ENCODE results near the gene AK8.

The AK8 gene

GRCh38 chr9:132861666-132862065 lies 16.4 kb downstream of the AK8 start:
- in situ Hi-C loops (cut with MboI; ENCODE audit: low sequenced_read_pairs), result no loop called here

- in situ Hi-C loops (cut with MboI; ENCODE audit: low sequenced_read_pairs), result no loop called here
Observed at GRCh38 chr9:132858751-132859150, 19.3 kb downstream of the AK8 start.

GRCh38 chr9:132857616-132858342 lies 20.3 kb downstream of the AK8 start:
- in situ Hi-C loops (cut with MboI; ENCODE audit: low sequenced_read_pairs), result no loop called here

GRCh38 chr9:132857031-132857430 lies 21.1 kb downstream of the AK8 start:
- in situ Hi-C loops (cut with MboI; ENCODE audit: low sequenced_read_pairs), result no loop called here

- in situ Hi-C loops (cut with MboI; ENCODE audit: low sequenced_read_pairs), result no loop called here
Observed at GRCh38 chr9:132855904-132856303, 22.2 kb downstream of the AK8 start.

- in situ Hi-C loops (cut with MboI; ENCODE audit: low sequenced_read_pairs), result no loop called here
Observed at GRCh38 chr9:132854832-132855231, 23.3 kb downstream of the AK8 start.

- in situ Hi-C loops (cut with MboI; ENCODE audit: low sequenced_read_pairs), result no loop called here
Observed at GRCh38 chr9:132853482-132853881, 24.6 kb downstream of the AK8 start.

- in situ Hi-C loops (cut with MboI; ENCODE audit: low sequenced_read_pairs), result no loop called here
Observed at GRCh38 chr9:132849185-132849706, 28.8 kb downstream of the AK8 start.

- in situ Hi-C loops (cut with MboI; ENCODE audit: low sequenced_read_pairs), result no loop called here
Observed at GRCh38 chr9:132846918-132847515, 31.1 kb downstream of the AK8 start.

GRCh38 chr9:132846109-132846917 lies 31.8 kb downstream of the AK8 start:
- in situ Hi-C loops (cut with MboI; ENCODE audit: low sequenced_read_pairs), result no loop called here

GRCh38 chr9:132842124-132843044 lies 35.7 kb downstream of the AK8 start:
- in situ Hi-C loops (cut with MboI; ENCODE audit: low sequenced_read_pairs), result no loop called here

GRCh38 chr9:132840980-132841379 lies 37.1 kb downstream of the AK8 start:
- in situ Hi-C loops (cut with MboI; ENCODE audit: low sequenced_read_pairs), result no loop called here

- in situ Hi-C loops (cut with MboI; ENCODE audit: low sequenced_read_pairs), result no loop called here
Observed at GRCh38 chr9:132838291-132838690, 39.8 kb downstream of the AK8 start.

GRCh38 chr9:132837501-132838286 lies 40.4 kb downstream of the AK8 start:
- in situ Hi-C loops (cut with MboI; ENCODE audit: low sequenced_read_pairs), result no loop called here

GRCh38 chr9:132834343-132834742 lies 43.7 kb downstream of the AK8 start:
- in situ Hi-C loops (cut with MboI; ENCODE audit: low sequenced_read_pairs), result no loop called here

- in situ Hi-C loops (cut with MboI; ENCODE audit: low sequenced_read_pairs), result no loop called here
Observed at GRCh38 chr9:132833550-132834121, 44.4 kb downstream of the AK8 start.

GRCh38 chr9:132832171-132832881 lies 45.8 kb downstream of the AK8 start:
- in situ Hi-C loops (cut with MboI; ENCODE audit: low sequenced_read_pairs), result no loop called here

GRCh38 chr9:132828201-132828770 lies 49.8 kb downstream of the AK8 start:
- in situ Hi-C loops (cut with MboI; ENCODE audit: low sequenced_read_pairs), result no loop called here

All from hTERT RPE-1 (cell line).